Measurements from ENCODE around the gene TMEM163. TPM values are rescaled to one million over a fixed set of nuclear protein-coding genes. Genes with fewer than 3 reads are reported as not detected.

Gene TMEM163
- total and polyA plus RNA-seq, 2 of the 13 experiments (the other 11 are each of a cell fraction or from before 2014, with no cell fraction given) = 0.05 TPM; not detected in 1

DNA sequence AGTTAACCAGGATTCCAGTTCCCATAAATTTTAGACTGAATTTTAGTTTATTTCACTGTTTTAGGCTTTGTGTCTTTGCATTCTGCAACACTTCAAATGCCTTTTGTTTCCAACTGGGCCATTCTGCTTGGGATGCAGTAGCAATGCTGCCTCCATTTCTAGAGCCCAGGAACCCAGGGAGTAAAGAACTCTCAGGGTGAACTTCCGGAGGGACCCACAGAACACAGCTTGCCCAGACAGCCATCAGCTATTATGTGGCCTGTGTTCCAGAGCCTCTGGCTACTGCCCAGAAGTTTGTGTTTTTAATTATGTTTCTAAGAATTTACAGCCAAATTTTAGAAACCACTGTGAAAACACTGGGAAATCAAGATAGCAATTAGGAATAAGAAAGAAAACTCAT is 145.1 kb downstream of the TMEM163 start:
- Histone ChIP-seq H3K79me2 (ENCODE audit: insufficient read depth, low read length) (no peaks in the 10 kb centered on the region), H2AFZ (ENCODE audit: low read length) (no peak overlapping the region), H3K27ac (ENCODE audit: extremely low read length, insufficient read depth, low read length) (no peak overlapping the region), H3K9me3 (ENCODE audit: low read length) (no peaks in the 10 kb centered on the region), H3K4me2 (ENCODE audit: low read depth, low read length) (no peak overlapping the region), H3K9ac (ENCODE audit: insufficient read depth, low read depth, low read length) (no peak overlapping the region), H3K27me3 (ENCODE audit: control insufficient read depth in 1 of 2, insufficient read depth in 2 of 2, low read length in 2 of 2) (peaks cover 0 to 20% of the 10 kb centered on the region in 2 experiments; a peak in 1 of 5 replicates), H4K20me1 (ENCODE audit: insufficient read depth, low read length) (no peaks in the 10 kb centered on the region), H3K4me1 (ENCODE audit: insufficient read depth, low read length) (no peaks in the 10 kb centered on the region), H3K4me3 (replicated peaks in 1 of 3; ENCODE audit: insufficient read depth in 1 of 3, low read depth in 2 of 3, low read length in 3 of 3) (no peak overlapping the region), H3K36me3 (replicated peaks in 1 of 2; ENCODE audit: control insufficient read depth in 1 of 2, insufficient read depth in 2 of 2, low read length in 2 of 2) (no peaks in the 10 kb centered on the region)
- FAIRE-seq (no peak), ATAC-seq (no peak), DNase-seq (ENCODE audit: low spot score) (no peak)
- ChIA-PET POLR2A (no interaction called here), CTCF (ENCODE audit: low intra/inter-chr PET ratio, low total read pairs) (no interaction called here)
- no TSS peak for BruUV-seq (replicated peaks)
- in situ Hi-C loops (cut with HindIII; ENCODE audit: extremely low pct_ligation_motif_present, low pct_unique_long_range_greater_than_20kb) (no loop called here), intact Hi-C loops (cut with micrococcal nuclease; ENCODE audit: unreplicated experiment) (no loop called here)
- 89% methylated on average over 1 of the region's 1 CpG for WGBS (ENCODE audit: low lambda C conversion rate)
- no peak for TF ChIP-seq SAP130 (CRISPR knock-in tag; IDR thresholded peaks at IDR 0.05; ENCODE audit: low read depth)
- no peak for TF ChIP-seq KLF12 (CRISPR knock-in tag; IDR thresholded peaks at IDR 0.05; ENCODE audit: borderline replicate concordance)
- no peak for TF ChIP-seq REPIN1 (CRISPR knock-in tag; IDR thresholded peaks at IDR 0.05; ENCODE audit: borderline replicate concordance, low read depth)
- no peak for TF ChIP-seq MTA3 (CRISPR knock-in tag; IDR thresholded peaks at IDR 0.05)
- no peak for TF ChIP-seq ZNF878 (CRISPR knock-in tag; IDR thresholded peaks at IDR 0.05)
- TF ChIP-seq, protein P1, sequence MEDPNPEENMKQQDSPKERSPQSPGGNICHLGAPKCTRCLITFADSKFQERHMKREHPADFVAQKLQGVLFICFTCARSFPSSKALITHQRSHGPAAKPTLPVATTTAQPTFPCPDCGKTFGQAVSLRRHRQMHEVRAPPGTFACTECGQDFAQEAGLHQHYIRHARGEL (CRISPR knock-in tag; IDR thresholded peaks at IDR 0.05) = no peak
- no peak for TF ChIP-seq ZSCAN21 (CRISPR knock-in tag; IDR thresholded peaks at IDR 0.05; ENCODE audit: borderline replicate concordance)
- TF ChIP-seq SP5 (CRISPR knock-in tag; IDR thresholded peaks at IDR 0.05; ENCODE audit: borderline replicate concordance, low read depth) = no peak
- TF ChIP-seq, protein P2, sequence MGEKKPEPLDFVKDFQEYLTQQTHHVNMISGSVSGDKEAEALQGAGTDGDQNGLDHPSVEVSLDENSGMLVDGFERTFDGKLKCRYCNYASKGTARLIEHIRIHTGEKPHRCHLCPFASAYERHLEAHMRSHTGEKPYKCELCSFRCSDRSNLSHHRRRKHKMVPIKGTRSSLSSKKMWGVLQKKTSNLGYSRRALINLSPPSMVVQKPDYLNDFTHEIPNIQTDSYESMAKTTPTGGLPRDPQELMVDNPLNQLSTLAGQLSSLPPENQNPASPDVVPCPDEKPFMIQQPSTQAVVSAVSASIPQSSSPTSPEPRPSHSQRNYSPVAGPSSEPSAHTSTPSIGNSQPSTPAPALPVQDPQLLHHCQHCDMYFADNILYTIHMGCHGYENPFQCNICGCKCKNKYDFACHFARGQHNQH (CRISPR knock-in tag; IDR thresholded peaks at IDR 0.05) = no peak
- no peak for TF ChIP-seq ZNF749 (CRISPR knock-in tag; IDR thresholded peaks at IDR 0.05; ENCODE audit: borderline replicate concordance)
- TF ChIP-seq PPARG (CRISPR knock-in tag; conservative IDR thresholded peaks at IDR 0.05) = no peak
- no peak for TF ChIP-seq ZNF772 (CRISPR knock-in tag; IDR thresholded peaks at IDR 0.05)
- no peak for TF ChIP-seq ZNF367 (CRISPR knock-in tag; IDR thresholded peaks at IDR 0.05; ENCODE audit: borderline replicate concordance)

Data from HepG2 (cell line).